GM21423 (cell line): ENCODE results near the gene CDH23.

Source experiments
- ATAC-seq: cut with Tn5 transposase; IDR thresholded peaks from one replicate; pipeline ENCODE4 v1.9.1; 2021; ENCODE audit warnings: mild to moderate bottlenecking, moderate library complexity; ENCODE audit not compliant: unreplicated experiment

Gene CDH23

DNA sequence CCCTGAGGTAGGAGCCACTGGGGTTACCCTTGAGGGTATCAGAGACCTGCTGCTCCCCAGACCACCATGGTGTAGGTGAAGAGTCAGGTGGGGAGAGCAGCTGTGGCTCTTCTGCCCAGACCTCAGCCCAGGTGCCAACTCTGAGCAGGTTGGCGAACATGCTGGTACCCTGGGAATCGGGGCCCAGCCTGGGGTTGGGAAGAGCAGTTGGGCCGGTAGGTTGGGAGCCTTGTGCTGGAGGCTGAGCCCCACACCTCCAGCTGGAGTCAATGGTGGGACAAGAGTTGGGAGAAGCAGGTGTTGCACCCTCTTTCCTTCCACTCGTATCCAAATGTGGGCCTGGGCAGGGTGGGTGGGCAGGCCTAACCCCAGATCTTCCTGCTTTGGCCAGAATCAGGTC is 114.5 kb downstream of the CDH23 start:
- ATAC-seq, result no peak

DNA sequence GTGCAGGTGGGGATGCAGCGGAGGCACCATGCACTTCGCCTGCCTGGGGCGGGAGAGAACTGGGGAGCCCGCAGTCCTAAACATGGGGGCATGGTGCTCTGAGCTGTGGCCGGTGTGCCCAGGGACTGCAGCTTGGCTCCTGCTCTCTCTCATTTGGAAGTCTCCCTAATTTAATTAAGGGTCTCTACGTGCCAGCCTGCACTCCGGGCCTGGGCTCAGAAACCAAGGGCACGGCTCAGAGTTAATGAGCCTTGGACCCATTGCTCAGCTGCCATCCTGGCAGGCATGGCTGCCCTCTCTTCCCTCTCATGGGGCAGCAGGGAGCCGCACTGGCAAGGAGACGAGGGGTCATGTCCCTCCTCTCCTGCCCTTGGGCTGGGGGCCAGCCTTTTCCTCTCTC is 115.6 kb downstream of the CDH23 start:
- ATAC-seq, result no peak

DNA sequence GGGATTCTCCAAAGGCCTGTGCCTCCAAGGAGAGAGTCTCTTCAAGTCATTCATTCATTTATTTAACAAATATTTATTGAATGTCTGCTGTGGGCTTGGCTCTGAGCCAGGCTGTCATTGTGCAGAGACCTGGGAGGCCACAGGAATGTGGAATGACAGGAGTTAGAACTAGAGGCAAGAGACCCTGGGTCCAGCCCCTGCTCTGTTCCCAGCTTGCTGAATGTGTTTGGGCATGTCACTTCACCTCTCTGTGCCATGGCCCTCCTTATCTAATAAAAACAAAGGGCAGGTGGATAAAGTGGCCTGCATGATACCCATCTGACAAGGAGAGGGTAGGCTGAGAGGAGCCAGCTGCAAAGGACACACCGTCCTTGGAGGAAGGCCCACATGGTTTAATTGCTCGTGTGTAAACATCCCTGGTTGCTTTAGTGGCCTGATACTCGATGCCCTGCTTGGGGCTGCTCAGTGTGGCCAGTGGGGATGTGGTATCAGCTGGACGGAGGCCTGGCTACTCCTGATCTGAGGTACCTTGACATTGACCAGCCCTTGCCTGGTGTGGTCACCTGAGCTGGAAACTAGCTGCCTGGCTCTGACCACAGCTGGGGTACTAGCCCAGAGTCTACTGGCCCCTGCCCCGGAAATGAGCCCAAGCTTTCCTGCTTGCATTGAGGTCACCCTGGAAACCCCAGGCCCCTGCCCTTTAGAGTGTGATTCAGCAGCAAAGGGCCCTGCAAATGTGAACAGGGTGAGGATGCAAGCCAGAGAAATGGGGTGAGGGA is 116.2 kb downstream of the CDH23 start:
- no peak for ATAC-seq

DNA sequence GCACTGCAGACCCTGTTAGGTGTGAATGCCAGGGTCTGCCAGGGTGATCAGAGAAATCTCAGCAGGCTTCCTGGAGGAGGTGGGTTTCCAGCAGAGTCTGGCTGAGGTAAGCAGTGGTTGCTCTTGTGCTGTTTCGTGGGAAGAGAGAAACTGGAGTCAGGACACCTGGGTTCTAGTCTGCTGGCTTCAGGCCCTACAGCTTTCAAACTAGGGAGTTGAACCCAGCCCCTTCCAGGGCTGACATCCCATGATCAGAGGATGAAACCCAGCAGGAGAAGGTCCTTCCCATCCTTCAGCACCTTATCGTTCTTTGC is 116.8 kb downstream of the CDH23 start:
- no peak for ATAC-seq

DNA sequence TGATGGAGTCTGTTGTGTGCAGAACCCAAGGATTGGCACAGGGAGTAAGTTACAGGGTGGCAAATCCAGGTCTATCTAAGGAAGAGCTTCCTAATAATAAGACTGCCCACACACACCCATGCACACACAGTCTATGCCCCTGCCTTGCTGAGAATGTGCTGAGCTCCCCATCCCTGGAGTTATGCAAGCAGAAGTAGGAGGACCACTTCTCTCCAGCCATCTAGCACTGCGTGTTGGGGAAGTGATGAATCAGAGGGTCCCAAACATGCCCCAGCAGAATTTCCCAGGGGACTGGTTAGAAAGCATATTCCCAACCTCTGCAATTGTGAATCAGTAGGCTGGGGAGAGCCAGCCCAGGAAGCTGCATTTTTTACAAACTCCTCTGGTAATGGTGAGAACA is 117.2 kb downstream of the CDH23 start:
- ATAC-seq, result no peak

DNA sequence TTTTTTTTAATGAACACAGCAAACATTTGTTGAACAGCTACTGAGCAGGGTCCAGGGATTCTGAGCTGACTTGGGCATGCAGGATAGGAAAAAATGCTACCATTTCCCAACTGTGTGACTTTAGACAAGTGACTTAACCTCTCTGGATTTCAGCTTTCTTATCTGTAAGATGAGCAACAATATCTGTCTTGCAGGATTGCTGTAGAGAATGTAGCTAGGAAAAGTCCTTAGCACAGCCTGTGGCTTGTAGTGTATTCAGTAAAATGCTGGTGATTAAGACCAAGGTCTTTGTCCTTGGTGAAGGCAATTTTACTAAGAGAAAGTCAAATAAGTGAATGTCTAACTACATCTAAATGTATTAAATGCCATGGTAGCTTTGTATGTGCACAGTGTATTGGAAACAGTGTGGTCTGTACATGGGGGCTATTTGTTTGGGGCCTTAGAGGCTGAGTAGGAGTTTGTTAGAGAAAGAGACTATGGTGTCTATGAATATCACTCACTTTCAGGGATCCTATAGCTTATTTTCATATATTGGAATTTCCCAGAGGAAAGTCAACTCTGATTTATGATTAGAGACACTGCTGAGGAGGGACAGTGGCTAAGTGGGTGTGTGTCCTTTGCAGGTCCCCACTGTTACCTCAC is 118.9 kb downstream of the CDH23 start:
- no peak for ATAC-seq

DNA sequence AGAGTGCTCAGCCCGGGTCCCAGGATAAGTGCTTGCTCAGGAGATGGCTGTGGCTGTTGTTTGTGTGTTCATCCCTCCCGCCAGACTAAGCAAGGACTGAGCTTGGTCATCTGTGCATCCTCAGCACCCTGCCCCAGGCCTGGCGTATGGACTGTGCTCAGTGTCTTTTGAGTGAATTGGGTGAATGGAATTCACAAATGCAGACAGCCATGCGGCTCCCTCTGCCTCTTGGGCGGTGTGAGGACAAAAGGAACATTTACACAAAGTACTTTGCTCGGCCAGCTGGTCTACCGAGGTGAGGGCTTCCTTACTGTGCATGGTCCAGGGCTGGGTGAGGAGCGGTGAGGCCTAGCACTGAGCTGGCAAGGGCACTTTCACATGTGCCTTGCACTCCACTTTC is 120.2 kb downstream of the CDH23 start:
- no peak for ATAC-seq

DNA sequence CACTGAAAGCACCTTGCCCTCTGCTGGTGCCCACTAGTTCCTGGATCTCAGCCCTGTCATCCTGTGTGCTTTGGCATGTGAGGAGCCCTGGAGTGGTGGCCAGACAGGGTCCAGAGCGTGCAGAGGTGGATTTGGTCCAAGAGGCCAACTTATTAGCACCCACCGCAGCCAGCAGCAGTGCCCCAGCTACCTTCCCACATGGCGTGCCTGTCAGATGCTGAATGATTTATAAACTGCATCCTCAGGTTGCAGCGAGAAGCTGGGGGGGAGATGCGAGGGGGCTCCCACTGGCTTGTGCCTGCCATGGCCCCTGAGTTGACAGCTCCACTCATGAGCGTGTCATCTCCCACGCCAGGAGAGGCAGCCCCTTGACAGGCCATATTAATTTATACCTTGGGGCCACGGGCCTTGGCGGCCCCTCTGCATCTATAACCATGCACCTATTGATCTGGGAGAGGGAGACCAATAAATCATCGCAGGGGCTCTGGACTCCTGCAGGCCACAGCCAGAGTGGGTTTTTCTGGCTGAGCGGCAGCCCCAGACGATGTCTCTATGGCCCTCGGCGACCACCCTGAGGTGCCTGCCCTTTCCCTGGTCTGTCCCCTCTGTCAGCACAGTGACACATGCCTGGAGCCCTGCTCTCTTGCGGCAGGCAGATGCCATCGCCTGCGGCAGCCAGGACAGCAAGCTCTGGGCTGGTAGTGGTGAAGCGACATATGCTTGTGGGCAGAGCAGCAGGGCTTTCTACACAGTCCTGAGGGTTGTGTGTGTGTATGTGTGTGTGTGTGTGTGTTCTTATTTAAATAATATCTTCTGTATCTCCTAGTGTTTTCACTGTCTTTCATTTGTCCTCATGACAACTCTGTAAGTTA is 120.8 kb downstream of the CDH23 start:
- ATAC-seq, result no peak

DNA sequence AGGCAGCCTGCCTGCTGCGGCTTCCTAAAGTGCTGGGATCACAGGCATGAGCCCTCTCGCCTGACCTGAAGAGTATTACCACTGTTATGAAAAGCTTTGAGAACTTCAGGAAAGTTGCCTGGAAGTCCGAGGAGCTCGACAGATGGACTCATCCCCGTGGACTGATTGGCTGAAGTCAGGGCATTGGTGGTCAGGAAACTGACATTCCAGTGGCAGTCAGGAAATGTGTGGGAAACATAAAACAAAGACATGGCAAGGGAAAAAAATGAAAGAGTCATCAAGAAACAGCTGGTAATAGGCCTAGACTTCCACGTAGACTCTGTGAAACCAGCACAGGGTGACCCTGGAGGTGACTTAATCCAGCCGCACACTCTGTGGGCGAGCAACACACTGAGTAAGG is 123.3 kb downstream of the CDH23 start:
- no peak for ATAC-seq

DNA sequence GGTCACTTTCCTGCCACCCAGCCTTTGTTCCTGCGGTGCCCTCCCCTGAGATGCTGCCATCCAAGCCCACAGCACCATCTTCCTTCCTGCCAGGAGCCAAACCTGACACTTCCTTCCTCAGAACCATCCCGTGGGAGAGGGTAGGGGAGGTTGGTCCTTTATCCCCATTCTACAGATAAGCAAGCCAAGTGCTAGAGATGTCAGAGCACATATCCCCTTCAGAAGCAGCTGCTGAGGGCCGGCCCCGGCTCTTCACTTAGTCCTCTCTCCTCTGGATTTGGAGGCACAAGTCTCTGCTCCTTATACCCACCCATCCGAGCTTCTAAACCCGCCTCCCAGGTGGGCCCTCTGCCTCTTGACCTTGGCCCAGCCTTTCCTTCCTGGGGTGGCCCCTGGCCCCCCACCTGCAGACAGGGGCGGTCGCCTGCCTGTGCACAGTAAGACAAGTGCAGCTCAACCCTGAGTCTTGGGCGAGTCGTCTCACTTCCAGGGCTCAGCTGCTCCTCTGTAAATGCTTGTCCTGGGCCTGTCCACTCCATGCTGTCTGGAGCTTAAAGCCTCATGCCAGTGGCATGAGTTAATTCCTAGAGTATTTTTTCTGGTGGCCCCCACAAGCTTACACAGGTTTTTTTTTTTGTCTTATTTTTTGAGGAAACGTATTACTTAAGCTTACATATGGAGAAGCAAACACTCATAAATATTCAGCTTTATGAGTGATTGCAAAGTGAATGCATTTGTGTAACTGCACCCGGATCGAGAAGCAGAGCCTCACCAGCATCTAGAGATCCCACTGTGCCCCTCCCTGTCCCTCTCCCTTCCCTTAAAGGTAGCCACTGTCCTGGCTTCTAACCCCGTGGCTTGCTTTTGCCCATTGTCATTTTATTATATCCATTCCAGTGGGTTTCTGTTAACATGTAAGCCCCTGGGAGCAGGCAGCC is 125.1 kb downstream of the CDH23 start:
- no peak for ATAC-seq

DNA sequence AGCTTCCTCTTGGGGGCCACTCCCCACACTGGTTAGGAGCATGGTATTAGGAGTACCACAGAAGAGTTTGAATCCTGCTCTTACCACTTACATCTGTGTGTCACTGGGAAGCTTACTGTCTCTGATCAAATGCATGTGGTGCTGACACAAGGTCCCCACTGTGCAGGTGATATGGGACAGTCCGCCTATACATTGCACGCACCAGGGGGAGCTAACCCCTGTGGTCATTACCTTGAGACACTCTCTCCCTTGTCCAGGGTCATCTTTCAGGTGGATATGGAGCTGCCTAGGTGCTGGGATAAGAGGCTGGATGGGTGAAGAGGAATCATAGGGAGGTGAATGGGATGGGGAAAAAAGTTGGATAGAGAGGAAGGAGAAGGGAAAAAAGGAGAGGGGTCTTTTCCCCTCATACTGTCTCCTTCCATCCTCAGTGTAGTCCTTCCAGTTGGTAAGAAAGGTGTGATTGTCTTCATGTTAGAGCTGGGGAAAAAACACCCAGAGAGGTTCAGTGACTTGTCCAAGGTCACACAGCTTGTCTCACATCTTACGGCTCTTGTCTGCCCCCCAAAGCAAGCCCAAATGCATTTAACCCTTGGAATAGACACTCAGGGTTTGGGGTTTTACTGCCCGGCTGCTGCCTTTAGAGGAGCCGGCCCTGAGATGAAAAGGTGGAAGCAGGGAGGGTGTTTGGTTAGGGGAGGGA is 125.9 kb downstream of the CDH23 start:
- ATAC-seq, result no peak

DNA sequence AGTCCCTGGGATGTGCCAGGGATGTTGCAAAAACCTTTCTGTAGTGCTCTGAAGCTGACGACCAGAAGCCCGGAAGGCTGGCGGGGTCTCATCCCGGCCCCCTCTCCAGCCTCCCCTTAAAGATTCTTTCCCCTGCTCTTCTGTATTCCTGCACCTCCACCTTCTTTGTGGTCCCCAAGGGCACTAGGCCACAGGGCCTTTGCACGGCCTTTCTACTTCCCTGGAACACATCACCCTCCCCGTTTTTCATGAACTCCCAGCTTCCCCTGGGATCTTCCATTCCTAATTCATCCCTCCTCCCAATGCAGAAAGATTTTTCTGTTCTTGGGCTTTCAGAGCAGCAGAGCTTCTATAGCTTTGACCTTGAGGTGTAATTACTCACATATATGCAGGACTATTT is 127.0 kb downstream of the CDH23 start:
- ATAC-seq, result no peak

DNA sequence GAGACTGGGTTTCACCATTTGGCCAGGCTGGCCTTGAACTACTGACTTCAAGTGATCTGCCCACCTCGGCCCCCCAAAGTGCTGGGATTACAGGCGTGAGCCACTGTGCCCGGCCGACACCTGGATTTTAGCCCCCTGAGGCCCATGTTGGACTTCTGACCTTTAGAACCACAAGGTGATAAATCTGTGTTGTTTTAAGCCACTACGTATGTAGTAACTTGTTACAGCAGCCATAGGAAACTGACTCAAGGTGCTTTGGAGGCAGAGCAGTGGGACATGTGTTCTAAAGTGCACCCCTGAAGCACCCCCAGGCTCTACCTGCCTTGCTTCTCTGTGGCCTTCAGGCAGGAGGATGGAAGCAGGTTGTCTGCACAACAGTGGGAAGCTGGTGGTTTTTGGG is 128.4 kb downstream of the CDH23 start:
- ATAC-seq, result no peak

DNA sequence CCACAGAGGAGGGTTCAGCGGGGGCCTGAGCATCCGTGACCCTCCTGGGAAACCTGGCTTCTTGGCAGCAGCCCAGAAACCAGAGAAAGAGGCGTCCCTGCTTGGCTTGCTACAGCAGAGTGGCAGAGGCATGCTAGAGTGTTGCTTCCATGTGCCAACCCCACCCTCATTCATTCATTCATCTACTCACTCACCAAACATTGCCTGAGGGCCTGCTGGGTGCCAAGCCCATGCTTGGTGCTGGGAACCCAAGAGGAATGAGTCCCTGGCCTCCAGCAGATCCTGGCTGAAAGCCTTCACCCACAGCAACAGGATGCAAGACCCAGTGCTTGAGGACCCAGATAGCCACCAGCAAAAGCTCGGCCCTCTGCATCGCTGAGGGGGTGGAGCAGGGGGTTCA is 129.0 kb downstream of the CDH23 start:
- no peak for ATAC-seq

DNA sequence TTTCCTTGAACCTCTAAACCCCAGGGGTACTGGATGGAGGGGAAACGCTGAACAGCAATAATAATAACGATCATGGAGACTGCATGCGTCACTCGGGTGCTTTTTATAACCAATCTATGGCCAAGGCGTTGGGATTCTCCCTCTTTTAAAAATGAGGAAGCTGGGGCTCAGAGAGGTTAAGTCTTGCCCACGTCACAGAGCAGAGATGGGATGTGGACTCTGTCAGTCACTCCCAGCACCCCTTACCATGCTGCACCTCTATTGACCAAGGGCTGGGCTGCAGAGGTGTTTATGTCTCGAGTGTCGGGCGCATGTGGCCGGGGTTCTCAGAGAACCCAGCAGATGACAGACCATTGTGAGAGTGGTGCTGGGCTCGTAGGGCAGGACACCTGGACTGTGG is 129.9 kb downstream of the CDH23 start:
- no peak for ATAC-seq

DNA sequence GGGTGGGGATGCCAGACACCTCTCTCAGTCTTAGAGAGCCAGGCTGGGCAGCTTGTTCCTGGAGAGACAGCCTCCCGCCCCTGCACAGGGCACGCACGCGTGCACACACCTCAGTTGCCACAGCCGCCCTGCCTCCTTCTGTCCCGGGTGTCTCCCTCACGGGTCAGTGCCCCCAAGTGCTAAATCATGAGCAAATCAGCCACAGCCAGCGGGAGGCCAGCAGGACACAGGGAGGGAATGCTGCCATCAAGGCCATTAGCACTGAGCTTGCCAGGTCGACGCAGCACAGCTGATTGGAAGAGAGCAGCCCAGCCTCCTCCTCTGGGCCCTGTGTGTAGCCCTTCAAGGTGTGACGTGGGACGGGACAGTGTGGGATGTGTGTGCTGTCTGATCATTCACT is 130.4 kb downstream of the CDH23 start:
- no peak for ATAC-seq

DNA sequence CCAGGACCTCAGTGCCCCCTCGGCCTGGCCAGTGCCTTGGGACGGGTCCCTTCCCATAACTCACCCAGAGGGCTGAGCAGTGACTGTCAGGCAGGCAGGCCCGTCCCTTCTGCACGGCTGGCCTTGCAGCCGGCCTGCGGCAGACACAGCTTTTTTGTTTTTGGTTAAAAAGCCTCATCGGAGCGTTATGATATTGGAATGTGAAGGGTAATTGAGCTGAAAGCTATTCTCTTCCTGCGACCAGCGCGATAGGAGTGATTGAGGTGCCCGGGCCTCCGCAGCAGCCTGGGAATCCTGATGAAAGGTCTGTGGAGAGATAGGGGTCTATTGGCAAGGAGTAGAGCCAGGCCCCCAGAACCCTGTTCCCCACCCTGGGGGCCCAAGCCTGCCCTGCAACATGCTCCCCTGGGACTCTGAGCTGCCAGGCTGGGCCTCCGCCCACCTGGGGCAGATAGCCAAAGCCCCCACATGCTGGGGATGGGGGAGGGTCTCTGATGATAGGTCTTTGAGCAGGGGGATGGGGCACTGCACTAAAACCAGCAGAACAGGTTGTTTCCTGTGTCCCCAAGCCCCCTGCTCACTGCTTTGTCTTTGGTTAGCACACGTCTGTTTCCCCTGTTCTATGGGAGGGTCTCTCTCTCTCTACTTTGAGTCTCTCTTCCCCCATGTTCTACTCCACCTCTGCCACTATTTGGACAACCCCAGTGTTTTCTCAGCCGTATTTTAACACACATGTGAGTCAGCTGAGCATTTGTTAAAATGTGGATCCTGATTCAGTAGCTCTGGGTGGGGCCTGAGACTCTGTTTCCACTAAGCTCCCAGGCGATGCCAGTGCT is 131.9 kb downstream of the CDH23 start:
- no peak for ATAC-seq

DNA sequence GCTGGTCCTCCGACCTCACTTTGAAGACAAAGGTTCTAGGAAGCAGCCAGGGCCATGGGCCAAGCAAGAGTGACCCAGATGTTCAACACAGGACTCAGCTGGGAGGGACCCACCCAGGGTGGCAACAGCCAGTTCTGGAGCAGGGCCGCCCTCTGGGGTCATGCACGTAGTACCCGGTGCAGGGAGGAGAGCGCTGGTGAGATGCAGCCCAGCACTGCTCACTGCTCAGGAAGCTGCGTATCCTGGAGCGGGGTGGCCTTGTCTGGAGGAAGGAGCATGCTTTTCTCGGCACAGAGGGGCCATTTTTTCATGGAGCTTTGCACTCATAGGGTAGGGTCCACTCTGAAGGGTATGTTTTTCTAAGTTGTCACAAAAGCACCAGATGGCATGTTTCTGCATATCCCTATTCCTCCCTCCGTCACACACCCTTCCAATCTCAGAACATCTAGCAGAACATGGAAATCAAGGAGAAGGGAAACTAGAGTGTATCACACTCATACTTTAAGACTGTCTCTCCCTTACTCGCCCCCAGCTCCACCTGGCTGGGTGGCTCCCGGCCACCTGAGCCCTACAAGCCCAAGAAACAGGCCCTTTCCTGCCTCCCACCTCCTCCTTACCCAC is 132.6 kb downstream of the CDH23 start:
- ATAC-seq, result no peak

DNA sequence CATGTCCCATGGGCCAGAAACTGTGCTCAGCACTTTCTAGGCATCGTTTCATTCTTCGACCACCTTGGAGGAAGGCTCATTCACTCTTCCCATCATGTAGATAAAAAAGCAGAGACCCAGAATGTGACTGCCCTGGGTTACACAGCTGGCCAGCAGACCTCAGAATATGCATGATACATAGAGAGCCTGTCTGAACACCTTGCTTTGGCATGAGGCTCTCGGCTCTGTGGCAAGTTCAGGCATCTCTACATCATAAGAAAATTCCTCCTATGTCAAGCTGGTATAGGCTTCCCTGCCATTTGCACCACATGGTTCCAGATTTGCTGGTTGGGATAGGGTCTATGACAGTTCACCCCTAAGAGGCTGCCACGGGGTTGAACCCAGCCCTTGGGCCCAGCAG is 134.1 kb downstream of the CDH23 start:
- ATAC-seq, result no peak
